Measurements from ENCODE around the gene OR9Q2. TPM values are rescaled to one million over a fixed set of nuclear protein-coding genes. Genes with fewer than 3 reads are reported as not detected.

The OR9Q2 gene
- total RNA-seq, 1 donor from 2014 or later: not detected

- Histone ChIP-seq H3K9me3 (ENCODE audit: low read depth) (no peaks in the 10 kb centered on the region), H3F3A (ENCODE audit: low read depth) (no peaks in the 10 kb centered on the region), H3K27me3 (no peaks in the 10 kb centered on the region), H3K4me1 (no peaks in the 10 kb centered on the region), H2AFZ (replicated peaks) (no peak overlapping the region), H4K20me1 (ENCODE audit: low read depth) (no peaks in the 10 kb centered on the region), H3K79me2 (ENCODE audit: low read depth) (no peaks in the 10 kb centered on the region), H3K4me3 (no peak overlapping the region), H3K4me2 (no peak overlapping the region), H3K9ac (no peak overlapping the region), H3K27ac (no peak overlapping the region), H3K36me3 (no peaks in the 10 kb centered on the region)
- H3K4me1 Mint-ChIP-seq: no peaks in the 10 kb centered on the region
- no peak overlapping the region for H3K4me3 Mint-ChIP-seq
- TF ChIP-seq EZH2 (IDR thresholded peaks at IDR 0.05) (no peak), CTCF (IDR thresholded peaks at IDR 0.05) (no peak), EZH2phosphoT487 (IDR thresholded peaks at IDR 0.05) (no peak)
- no peak for DNase-seq (ENCODE audit: low spot score)
- H3K27me3 Mint-ChIP-seq (ENCODE audit: insufficient read depth, low read depth): no peaks in the 10 kb centered on the region
- H3K9me3 Mint-ChIP-seq: no peaks in the 10 kb centered on the region
- H3K36me3 Mint-ChIP-seq: no peaks in the 10 kb centered on the region
- no peak overlapping the region for H3K27ac Mint-ChIP-seq
Measured at GRCh38 chr11:58177409-58178054, 11.3 kb upstream of the OR9Q2 start.

GRCh38 chr11:58178444-58178843 lies 10.4 kb upstream of the OR9Q2 start:
- TF ChIP-seq EZH2 (IDR thresholded peaks at IDR 0.05): no peak
- no peak for TF ChIP-seq EZH2phosphoT487 (IDR thresholded peaks at IDR 0.05)
- TF ChIP-seq CTCF (IDR thresholded peaks at IDR 0.05): no peak
- Histone ChIP-seq H4K20me1 (ENCODE audit: low read depth) (no peaks in the 10 kb centered on the region), H3K4me2 (no peak overlapping the region), H3K9me3 (ENCODE audit: low read depth) (no peaks in the 10 kb centered on the region), H3K4me1 (no peaks in the 10 kb centered on the region), H2AFZ (replicated peaks) (no peak overlapping the region), H3K4me3 (no peak overlapping the region), H3K9ac (no peak overlapping the region), H3F3A (ENCODE audit: low read depth) (no peaks in the 10 kb centered on the region), H3K27me3 (no peaks in the 10 kb centered on the region), H3K27ac (no peak overlapping the region), H3K79me2 (ENCODE audit: low read depth) (no peaks in the 10 kb centered on the region), H3K36me3 (no peaks in the 10 kb centered on the region)
- Mint-ChIP-seq H3K27me3 (ENCODE audit: insufficient read depth, low read depth) (no peaks in the 10 kb centered on the region), H3K27ac (no peak overlapping the region), H3K4me3 (no peak overlapping the region), H3K4me1 (no peaks in the 10 kb centered on the region), H3K36me3 (no peaks in the 10 kb centered on the region), H3K9me3 (no peaks in the 10 kb centered on the region)
- no peak for DNase-seq (ENCODE audit: low spot score)

- Histone ChIP-seq H3K79me2 (ENCODE audit: low read depth) (no peaks in the 10 kb centered on the region), H3K9ac (no peak overlapping the region), H3K9me3 (ENCODE audit: low read depth) (no peaks in the 10 kb centered on the region), H3K27ac (no peak overlapping the region), H2AFZ (replicated peaks) (no peak overlapping the region), H3K27me3 (no peaks in the 10 kb centered on the region), H3K4me1 (no peaks in the 10 kb centered on the region), H3K4me3 (no peak overlapping the region), H3K4me2 (no peak overlapping the region), H3K36me3 (no peaks in the 10 kb centered on the region), H3F3A (ENCODE audit: low read depth) (no peaks in the 10 kb centered on the region), H4K20me1 (ENCODE audit: low read depth) (no peaks in the 10 kb centered on the region)
- no peaks in the 10 kb centered on the region for H3K4me1 Mint-ChIP-seq
- no peak overlapping the region for H3K4me3 Mint-ChIP-seq
- DNase-seq (ENCODE audit: low spot score): no peak
- no peaks in the 10 kb centered on the region for H3K27me3 Mint-ChIP-seq (ENCODE audit: insufficient read depth, low read depth)
- H3K9me3 Mint-ChIP-seq: no peaks in the 10 kb centered on the region
- TF ChIP-seq EZH2 (IDR thresholded peaks at IDR 0.05) (no peak), EZH2phosphoT487 (IDR thresholded peaks at IDR 0.05) (no peak), CTCF (IDR thresholded peaks at IDR 0.05) (no peak)
- H3K36me3 Mint-ChIP-seq: no peaks in the 10 kb centered on the region
- H3K27ac Mint-ChIP-seq: no peak overlapping the region
Measured at GRCh38 chr11:58179648-58180047, 9.2 kb upstream of the OR9Q2 start.
